Effector memory CD4-positive, alpha-beta T cell (primary cell): ENCODE results near the gene FGF12.

ENCODE experiments used
- DNase-seq, 3 donors: peaks; one replicate each; pipeline ENCODE4 v3.0.0-alpha.2; 2020
- H3K27ac ChIP-seq: 2 replicates; pipeline ENCODE4 v1.7.0; 2013; ENCODE audit warnings: mild to moderate bottlenecking, low read length, moderate library complexity; ENCODE audit not compliant: insufficient read depth, poor library complexity, severe bottlenecking
- H3K27me3 ChIP-seq: replicated peaks from 2 replicates; pipeline ENCODE4 v1.7.0; 2013; ENCODE audit warnings: mild to moderate bottlenecking, low read length; ENCODE audit not compliant: insufficient read depth, control insufficient read depth, poor library complexity, severe bottlenecking
- H3K36me3 ChIP-seq: 2 replicates; pipeline ENCODE4 v1.7.0; 2013; ENCODE audit warnings: mild to moderate bottlenecking, low read length, moderate library complexity; ENCODE audit not compliant: control insufficient read depth, insufficient read depth
- H3K4me1 ChIP-seq: 2 replicates; pipeline ENCODE4 v1.7.0; 2013; ENCODE audit warnings: low read length, mild to moderate bottlenecking; ENCODE audit not compliant: control insufficient read depth, insufficient read depth, poor library complexity, severe bottlenecking
- H3K4me3 ChIP-seq: 2 replicates; pipeline ENCODE4 v1.7.0; 2013; ENCODE audit warnings: low read length, low read depth, mild to moderate bottlenecking; ENCODE audit not compliant: insufficient read depth, poor library complexity, severe bottlenecking
- H3K9me3 ChIP-seq: 2 replicates; pipeline ENCODE4 v1.7.0; 2013; ENCODE audit warnings: mild to moderate bottlenecking, low read length, moderate library complexity; ENCODE audit not compliant: control insufficient read depth

FGF12 gene

DNA sequence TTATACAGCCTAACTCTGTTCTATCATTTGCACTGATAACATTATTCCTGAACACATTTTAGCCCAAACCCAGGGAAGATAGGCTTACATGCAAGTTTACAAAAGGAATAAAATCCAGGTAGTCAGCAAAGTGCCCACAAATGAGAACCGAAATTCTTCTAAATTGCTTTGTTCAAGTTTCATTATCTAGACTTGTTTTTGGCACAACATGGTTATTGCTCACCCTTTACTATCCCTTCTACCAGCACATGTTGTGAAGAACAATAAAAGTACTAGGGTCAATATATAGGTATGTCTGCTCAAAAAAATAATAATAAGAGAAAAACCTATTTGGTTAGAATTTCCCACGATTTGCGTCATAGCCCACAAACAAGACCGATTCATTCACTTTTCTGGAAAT, 430.5 kb downstream of the FGF12 start:
- no peak overlapping the region for H3K4me3 ChIP-seq
- H3K4me1 ChIP-seq, result no peaks in the 10 kb centered on the region

DNA sequence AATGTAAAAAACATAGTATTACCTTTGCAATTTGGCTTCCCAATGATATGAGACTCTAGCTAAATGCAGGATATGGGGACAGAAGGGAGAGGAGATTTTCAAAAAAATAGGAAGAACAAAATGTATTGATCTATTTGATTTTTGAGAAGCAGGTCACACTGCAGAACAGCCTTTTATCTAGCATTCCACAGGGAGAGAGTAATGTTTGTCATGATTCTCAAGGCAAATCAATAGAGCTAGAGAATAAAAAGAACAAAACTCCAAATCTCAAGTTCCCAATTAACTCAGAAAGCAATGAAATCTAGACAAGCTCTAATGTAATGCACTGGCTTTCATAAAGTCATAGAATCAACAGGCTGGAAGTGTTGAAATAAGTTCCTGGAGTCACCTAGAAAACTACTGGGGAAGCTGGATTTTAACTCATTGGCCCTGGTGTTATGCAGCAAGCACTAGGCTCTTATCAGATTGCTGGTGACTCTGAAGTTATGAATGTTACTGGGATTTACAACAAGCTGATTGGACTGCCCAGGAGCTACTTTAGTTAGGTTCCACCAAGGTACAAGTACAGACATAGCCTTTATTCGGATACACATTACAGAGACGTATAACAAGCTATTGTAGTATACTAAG, 442.8 kb downstream of the FGF12 start:
- no peaks in the 10 kb centered on the region for H3K9me3 ChIP-seq
- no peaks in the 10 kb centered on the region for H3K27me3 ChIP-seq
- no peak for DNase-seq
- H3K4me1 ChIP-seq, result no peaks in the 10 kb centered on the region
- H3K4me3 ChIP-seq, result no peak overlapping the region
- no peaks in the 10 kb centered on the region for H3K36me3 ChIP-seq
- H3K27ac ChIP-seq, result no peak overlapping the region

More for the DNA sequence above, 430.5 kb downstream of the FGF12 start:
- no peaks in the 10 kb centered on the region for H3K36me3 ChIP-seq
- no peak overlapping the region for H3K27ac ChIP-seq
- H3K27me3 ChIP-seq, result no peaks in the 10 kb centered on the region
- no peaks in the 10 kb centered on the region for H3K9me3 ChIP-seq
- no peak for DNase-seq

DNA sequence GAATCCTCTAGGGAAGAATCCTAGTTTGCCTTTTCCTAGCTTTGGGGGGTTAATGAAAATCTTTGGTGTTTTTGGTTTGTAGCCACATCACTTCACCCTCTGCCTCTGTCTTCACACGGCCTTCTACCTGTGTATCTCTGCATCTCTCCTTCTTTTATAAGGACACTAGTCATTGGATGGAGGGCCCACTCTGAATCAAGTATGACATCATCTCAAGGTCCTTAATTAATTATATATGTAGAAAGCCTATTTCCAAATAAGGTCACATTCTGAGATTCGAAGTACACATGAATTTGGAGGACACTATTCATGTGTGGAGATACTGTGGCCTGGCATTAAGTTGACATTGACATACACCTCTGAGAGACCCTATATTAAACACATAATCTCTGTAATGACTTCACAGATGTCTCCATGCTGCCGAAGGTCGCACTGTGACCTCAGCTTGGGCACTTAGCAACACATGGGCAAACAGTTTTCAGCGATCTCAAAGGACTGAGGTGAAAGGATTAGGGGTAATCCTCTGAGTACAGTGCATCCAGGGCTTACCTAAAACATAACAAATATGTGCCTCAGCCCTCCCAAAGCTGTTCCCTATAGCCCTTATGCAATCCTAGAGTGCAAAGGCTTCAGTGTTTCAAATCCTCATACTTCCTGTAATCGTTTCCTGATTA, 446.0 kb downstream of the FGF12 start:
- no peaks in the 10 kb centered on the region for H3K9me3 ChIP-seq
- no peak overlapping the region for H3K27ac ChIP-seq
- no peaks in the 10 kb centered on the region for H3K36me3 ChIP-seq
- no peaks in the 10 kb centered on the region for H3K27me3 ChIP-seq
- no peaks in the 10 kb centered on the region for H3K4me1 ChIP-seq
- no peak overlapping the region for H3K4me3 ChIP-seq
- DNase-seq, result no peak

DNA sequence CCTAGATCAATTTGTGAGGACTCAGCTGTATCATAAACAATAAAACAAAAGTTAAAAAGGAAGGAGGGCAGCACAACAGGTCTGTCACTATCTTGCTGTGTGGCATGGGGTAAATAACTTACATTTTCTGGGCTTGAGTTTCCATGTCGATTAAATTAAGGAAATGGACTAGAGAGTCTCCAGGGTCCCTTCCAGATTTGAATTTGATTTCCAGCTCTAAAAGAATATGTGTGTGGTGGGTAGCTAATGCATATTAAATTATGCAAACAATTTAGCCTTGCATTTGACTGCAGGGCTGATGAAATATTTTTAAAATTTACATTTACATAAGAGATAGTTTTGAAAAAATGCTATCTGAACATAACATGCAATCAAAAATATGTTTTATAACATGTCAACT, 447.7 kb downstream of the FGF12 start:
- no peaks in the 10 kb centered on the region for H3K4me1 ChIP-seq
- no peak for DNase-seq
- H3K4me3 ChIP-seq, result no peak overlapping the region
- H3K9me3 ChIP-seq, result no peaks in the 10 kb centered on the region
- H3K27ac ChIP-seq, result no peak overlapping the region
- no peaks in the 10 kb centered on the region for H3K36me3 ChIP-seq
- H3K27me3 ChIP-seq, result no peaks in the 10 kb centered on the region

DNA sequence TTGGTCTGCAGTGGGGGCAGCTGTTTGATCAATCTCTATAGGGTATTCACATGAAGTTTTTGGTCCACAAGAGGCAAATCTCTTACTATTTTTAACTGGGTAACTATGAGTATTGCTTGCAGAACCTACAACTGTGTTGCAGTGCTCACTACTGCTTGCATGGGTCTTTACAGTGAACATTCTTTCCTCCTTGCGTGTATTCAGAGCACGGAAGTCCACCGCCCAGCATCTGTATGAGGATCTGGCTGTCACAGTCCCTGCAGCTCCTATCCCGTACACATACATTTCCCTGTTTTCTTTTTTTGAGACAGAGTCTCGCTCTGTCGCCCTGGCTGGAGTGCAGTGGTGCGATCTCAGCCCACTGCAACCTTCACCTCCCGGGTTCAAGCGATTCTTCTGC, 449.9 kb downstream of the FGF12 start:
- Histone ChIP-seq H3K4me3 (no peak overlapping the region), H3K4me1 (no peaks in the 10 kb centered on the region), H3K27ac (no peak overlapping the region), H3K9me3 (no peaks in the 10 kb centered on the region), H3K36me3 (no peaks in the 10 kb centered on the region), H3K27me3 (no peaks in the 10 kb centered on the region)
- DNase-seq, result no peak

DNA sequence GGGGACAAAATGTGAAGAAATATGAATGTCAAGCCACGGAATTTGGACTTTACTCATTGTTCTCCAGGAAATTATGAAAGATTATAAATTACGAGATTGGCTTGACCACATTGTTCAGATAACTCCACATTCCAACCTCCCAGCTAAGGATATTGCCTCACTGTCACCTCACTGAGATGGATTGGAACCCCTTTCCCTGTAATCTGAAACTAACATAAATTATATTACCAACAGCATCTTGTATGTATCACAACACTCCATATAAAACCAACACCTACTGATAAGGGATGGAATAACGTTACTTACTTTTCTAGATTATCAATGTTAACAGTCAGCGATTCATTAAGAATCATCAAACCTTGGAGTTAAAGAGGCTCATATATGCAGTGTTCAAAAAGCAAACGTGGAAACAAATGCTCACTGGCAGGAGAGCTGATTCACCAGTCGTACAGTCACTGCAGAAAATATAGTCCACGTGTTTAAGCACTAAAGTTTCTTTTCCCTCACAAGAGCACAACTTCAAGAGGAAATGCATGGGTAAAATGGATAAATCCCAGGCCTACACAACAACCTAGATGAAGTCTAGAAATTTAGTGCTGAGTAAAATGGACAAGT, 451.5 kb downstream of the FGF12 start:
- H3K36me3 ChIP-seq, result no peaks in the 10 kb centered on the region
- no peak overlapping the region for H3K27ac ChIP-seq
- no peak for DNase-seq
- no peaks in the 10 kb centered on the region for H3K27me3 ChIP-seq
- H3K9me3 ChIP-seq, result no peaks in the 10 kb centered on the region
- no peaks in the 10 kb centered on the region for H3K4me1 ChIP-seq
- H3K4me3 ChIP-seq, result no peak overlapping the region

DNA sequence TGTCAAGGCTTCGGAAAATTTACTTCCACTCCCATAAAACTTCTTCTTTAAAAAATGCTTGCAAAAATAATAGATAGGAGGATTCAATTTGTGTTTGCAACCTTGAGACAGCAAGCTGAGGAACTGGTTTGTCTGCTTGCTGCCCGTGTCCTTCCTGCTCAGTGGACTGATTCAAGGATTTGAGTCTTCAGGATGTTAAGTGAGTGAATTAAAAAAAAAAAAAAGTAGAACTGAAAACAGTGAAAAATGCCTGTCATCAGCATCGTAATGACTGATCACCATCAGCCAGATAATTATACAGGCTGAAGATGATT, 453.7 kb downstream of the FGF12 start:
- H3K4me1 ChIP-seq, result no peaks in the 10 kb centered on the region

GRCh38 chr3:192273001-192273696, 454.2 kb downstream of the FGF12 start:
- no peaks in the 10 kb centered on the region for H3K27me3 ChIP-seq
- H3K27ac ChIP-seq, result no peak overlapping the region
- H3K36me3 ChIP-seq, result no peaks in the 10 kb centered on the region
- H3K4me3 ChIP-seq, result no peak overlapping the region
- H3K4me1 ChIP-seq, result no peaks in the 10 kb centered on the region
- no peak for DNase-seq
- H3K9me3 ChIP-seq, result no peaks in the 10 kb centered on the region

More for the DNA sequence above, 453.7 kb downstream of the FGF12 start:
- no peak for DNase-seq
- H3K4me3 ChIP-seq, result no peak overlapping the region
- no peaks in the 10 kb centered on the region for H3K27me3 ChIP-seq
- H3K9me3 ChIP-seq, result no peaks in the 10 kb centered on the region
- H3K36me3 ChIP-seq, result no peaks in the 10 kb centered on the region
- H3K27ac ChIP-seq, result no peak overlapping the region

DNA sequence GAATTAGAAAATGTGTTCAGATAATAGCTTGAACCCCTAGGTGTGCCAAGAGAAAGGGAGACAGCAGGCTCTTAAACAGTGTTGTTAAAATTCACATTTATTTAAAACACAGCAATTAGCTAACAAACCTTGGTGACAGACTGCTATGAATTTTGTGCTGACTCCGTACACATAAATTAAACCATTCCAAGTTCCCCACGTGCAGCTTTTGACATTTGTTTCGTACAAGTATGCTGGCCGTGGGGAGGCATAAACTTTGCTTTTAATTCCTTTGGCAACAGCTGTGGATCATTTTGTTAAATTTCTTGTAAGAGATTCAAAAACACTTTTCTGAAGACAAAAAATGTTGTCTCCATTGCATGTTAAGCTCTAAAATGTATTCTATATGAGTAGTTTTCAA, 465.3 kb downstream of the FGF12 start:
- DNase-seq, result no peak
- no peaks in the 10 kb centered on the region for H3K4me1 ChIP-seq
- no peaks in the 10 kb centered on the region for H3K9me3 ChIP-seq
- no peaks in the 10 kb centered on the region for H3K36me3 ChIP-seq
- no peak overlapping the region for H3K27ac ChIP-seq
- H3K27me3 ChIP-seq, result no peaks in the 10 kb centered on the region
- H3K4me3 ChIP-seq, result no peak overlapping the region

GRCh38 chr3:192261135-192261534, 466.2 kb downstream of the FGF12 start:
- H3K36me3 ChIP-seq, result no peaks in the 10 kb centered on the region
- no peak for DNase-seq

More at GRCh38 chr3:192261135-192261534, 466.2 kb downstream of the FGF12 start:
- no peaks in the 10 kb centered on the region for H3K4me1 ChIP-seq
- no peak overlapping the region for H3K4me3 ChIP-seq
- H3K27me3 ChIP-seq, result no peaks in the 10 kb centered on the region
- no peaks in the 10 kb centered on the region for H3K9me3 ChIP-seq
- H3K27ac ChIP-seq, result no peak overlapping the region
